ENCODE measurements around the gene ETFBKMT. TPM values are rescaled to one million over a fixed set of nuclear protein-coding genes. Genes with fewer than 3 reads are reported as not detected.

The ETFBKMT gene
- total RNA-seq, 2 donors from 2014 or later, result 2.0 to 2.4 TPM

DNA sequence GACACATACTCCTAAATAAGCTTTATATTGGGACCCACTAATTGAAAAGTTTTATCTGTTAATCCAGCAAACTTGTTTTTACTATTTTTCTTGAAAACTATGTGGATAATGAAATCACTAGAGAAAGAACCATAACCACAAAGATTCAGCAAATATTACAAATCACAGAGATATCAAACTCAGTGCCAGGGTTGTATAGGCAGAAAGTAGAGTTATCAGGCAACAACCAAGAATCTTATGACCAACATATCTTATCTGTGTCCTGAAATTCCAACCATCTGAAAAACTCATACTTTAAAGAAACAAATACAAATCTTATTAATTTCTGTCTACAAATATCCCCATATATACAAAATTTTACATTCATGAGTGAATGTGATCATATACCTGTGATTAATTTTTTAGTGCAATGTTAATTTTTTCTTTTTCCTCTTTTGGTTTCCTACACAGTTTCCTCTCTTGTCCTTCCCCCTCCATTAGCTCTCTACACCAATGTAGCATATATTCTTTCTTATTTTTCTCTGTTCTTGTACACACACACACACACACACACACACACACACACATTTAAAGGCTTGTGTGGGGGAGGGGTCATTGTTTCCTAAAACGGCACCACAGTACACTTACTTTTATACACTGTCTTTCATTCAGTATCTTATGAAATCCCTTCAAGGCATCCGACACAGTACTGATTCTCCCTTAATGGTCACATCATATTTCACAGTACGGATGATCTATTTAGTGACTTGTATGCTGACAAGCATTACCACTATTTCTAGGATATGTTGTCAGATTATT, 50.7 kb downstream of the ETFBKMT start:
- peaks cover 31% of the 10 kb centered on the region for H3K36me3 Mint-ChIP-seq (ENCODE audit: low read depth)

DNA sequence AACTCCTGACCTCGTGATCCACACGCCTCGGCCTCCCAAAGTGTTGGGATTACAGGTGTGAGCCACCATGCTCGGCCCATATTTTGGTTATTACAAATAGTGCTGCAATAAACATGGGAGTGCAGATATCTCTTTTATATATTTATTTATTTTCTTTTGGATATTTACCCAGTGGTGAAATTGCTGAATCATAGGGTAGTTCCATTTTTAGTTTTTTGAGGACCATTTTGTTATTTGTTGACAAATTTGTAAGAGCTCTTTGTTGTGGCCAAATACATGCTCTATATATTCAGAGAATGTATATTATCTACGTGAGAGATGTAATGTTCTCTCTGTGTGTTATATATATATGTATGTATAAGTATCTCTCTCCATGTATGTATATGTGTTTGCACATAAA, 53.4 kb downstream of the ETFBKMT start:
- TF ChIP-seq, protein P1, sequence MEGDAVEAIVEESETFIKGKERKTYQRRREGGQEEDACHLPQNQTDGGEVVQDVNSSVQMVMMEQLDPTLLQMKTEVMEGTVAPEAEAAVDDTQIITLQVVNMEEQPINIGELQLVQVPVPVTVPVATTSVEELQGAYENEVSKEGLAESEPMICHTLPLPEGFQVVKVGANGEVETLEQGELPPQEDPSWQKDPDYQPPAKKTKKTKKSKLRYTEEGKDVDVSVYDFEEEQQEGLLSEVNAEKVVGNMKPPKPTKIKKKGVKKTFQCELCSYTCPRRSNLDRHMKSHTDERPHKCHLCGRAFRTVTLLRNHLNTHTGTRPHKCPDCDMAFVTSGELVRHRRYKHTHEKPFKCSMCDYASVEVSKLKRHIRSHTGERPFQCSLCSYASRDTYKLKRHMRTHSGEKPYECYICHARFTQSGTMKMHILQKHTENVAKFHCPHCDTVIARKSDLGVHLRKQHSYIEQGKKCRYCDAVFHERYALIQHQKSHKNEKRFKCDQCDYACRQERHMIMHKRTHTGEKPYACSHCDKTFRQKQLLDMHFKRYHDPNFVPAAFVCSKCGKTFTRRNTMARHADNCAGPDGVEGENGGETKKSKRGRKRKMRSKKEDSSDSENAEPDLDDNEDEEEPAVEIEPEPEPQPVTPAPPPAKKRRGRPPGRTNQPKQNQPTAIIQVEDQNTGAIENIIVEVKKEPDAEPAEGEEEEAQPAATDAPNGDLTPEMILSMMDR (conservative IDR thresholded peaks at IDR 0.05), result no peak
- Histone ChIP-seq H3K9me3 (ENCODE audit: control insufficient read depth, low read length) (peaks cover 45% of the 10 kb centered on the region), H3K27me3 (ENCODE audit: control insufficient read depth, insufficient read depth, low read length, poor library complexity, severe bottlenecking) (no peaks in the 10 kb centered on the region), H3K27ac (ENCODE audit: low read depth, low read length) (no peak overlapping the region), H3K36me3 (ENCODE audit: control insufficient read depth, insufficient read depth, low read length) (no peaks in the 10 kb centered on the region), H3K4me1 (ENCODE audit: control insufficient read depth, insufficient read depth, low read length) (no peaks in the 10 kb centered on the region), H3K4me3 (ENCODE audit: low read length) (no peak overlapping the region), H3K9ac (ENCODE audit: extremely low read depth, low read length, poor library complexity, severe bottlenecking) (no peak overlapping the region)
- Mint-ChIP-seq H3K4me1 (peaks cover 14% of the 10 kb centered on the region), H3K36me3 (ENCODE audit: low read depth) (peaks cover 32% of the 10 kb centered on the region), H3K4me3 (no peak overlapping the region), H3K27ac (no peak overlapping the region), H3K27me3 (ENCODE audit: insufficient read depth) (no peaks in the 10 kb centered on the region), H3K9me3 (peaks cover 52% of the 10 kb centered on the region)
- no peak for DNase-seq
- 63 to 96% methylated on average over 2 to 4 of the region's 5 CpGs for WGBS, 2 experiments (ENCODE audit: insufficient coverage in 1 of 2, insufficient read length in 1 of 2)

More for the DNA sequence above, 50.7 kb downstream of the ETFBKMT start:
- H3K27me3 ChIP-seq (ENCODE audit: control insufficient read depth, insufficient read depth, low read length, poor library complexity, severe bottlenecking), result no peaks in the 10 kb centered on the region
- H3K9me3 ChIP-seq (ENCODE audit: control insufficient read depth, low read length), result peaks cover 36% of the 10 kb centered on the region
- TF ChIP-seq, protein P1 (conservative IDR thresholded peaks at IDR 0.05), result no peak
- Mint-ChIP-seq H3K4me1 (peaks cover 10% of the 10 kb centered on the region), H3K4me3 (no peak overlapping the region), H3K9me3 (peaks cover 57% of the 10 kb centered on the region), H3K27me3 (ENCODE audit: insufficient read depth) (no peaks in the 10 kb centered on the region), H3K27ac (no peak overlapping the region)
- no peaks in the 10 kb centered on the region for H3K36me3 ChIP-seq (ENCODE audit: control insufficient read depth, insufficient read depth, low read length)
- no peaks in the 10 kb centered on the region for H3K4me1 ChIP-seq (ENCODE audit: control insufficient read depth, insufficient read depth, low read length)
- no peak for DNase-seq
- H3K4me3 ChIP-seq (ENCODE audit: low read length), result no peak overlapping the region
- no peak overlapping the region for H3K27ac ChIP-seq (ENCODE audit: low read depth, low read length)
- H3K9ac ChIP-seq (ENCODE audit: extremely low read depth, low read length, poor library complexity, severe bottlenecking), result no peak overlapping the region
- 92 to 95% methylated on average over 2 to 3 of the region's 3 CpGs for WGBS, 2 experiments (ENCODE audit: insufficient coverage in 1 of 2, insufficient read length in 1 of 2)

DNA sequence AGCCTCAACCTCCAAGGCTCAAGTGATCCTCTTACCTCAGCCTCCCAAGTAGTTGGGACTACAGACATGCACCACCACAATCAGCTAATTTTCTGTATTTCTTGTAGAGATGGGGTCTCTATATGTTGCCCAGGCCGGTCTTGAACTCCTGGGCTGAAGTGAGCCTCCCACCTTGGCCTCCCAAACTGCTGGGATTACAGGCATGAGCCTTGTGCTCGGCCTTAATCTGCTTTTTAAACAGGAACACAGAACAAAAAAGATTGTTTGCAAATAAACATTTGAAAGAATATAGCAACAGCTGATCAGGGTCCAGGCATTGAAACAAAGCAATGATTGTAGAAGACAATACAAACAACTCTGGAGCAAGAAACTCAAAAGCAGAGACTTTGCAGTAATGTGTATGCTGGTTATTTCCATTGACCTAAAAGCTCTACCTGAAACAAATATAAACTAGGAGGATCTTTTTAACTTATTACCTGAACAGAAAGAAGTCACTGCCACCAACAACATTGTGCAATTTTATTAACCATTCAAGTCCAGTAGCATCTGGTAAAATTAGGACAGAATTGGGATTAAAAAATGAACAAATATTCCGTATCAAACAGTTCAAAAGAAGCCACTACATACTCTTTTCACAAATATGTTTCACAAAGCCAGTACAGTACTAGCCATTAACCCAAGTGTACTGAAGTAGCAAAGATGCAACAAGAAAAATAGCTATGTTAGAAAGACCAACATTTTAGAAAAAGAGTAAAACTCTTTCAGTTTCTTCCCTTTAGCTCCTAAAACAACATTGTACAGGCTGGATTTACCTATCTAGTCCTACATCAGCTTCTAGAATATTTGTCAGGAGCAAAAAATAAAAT, 55.2 kb downstream of the ETFBKMT start:
- H3K4me1 Mint-ChIP-seq, result peaks cover 18% of the 10 kb centered on the region
- no peak overlapping the region for H3K4me3 ChIP-seq (ENCODE audit: low read length)
- 94 to 100% methylated on average over 1 to 3 of the region's 3 CpGs for WGBS, 2 experiments (ENCODE audit: insufficient coverage in 1 of 2, insufficient read length in 1 of 2)
- H3K4me1 ChIP-seq (ENCODE audit: control insufficient read depth, insufficient read depth, low read length), result peaks cover 2% of the 10 kb centered on the region
- peaks cover 33% of the 10 kb centered on the region for H3K9me3 ChIP-seq (ENCODE audit: control insufficient read depth, low read length)
- TF ChIP-seq, protein P1 (conservative IDR thresholded peaks at IDR 0.05), result no peak
- no peaks in the 10 kb centered on the region for H3K36me3 ChIP-seq (ENCODE audit: control insufficient read depth, insufficient read depth, low read length)
- H3K27ac Mint-ChIP-seq, result peak overlapping the region; percentile 93
- H3K27me3 Mint-ChIP-seq (ENCODE audit: insufficient read depth), result no peaks in the 10 kb centered on the region
- H3K27ac ChIP-seq (ENCODE audit: low read depth, low read length), result no peak overlapping the region
- no peak overlapping the region for H3K4me3 Mint-ChIP-seq
- no peak for DNase-seq
- H3K36me3 Mint-ChIP-seq (ENCODE audit: low read depth), result peaks cover 33% of the 10 kb centered on the region
- no peaks in the 10 kb centered on the region for H3K27me3 ChIP-seq (ENCODE audit: control insufficient read depth, insufficient read depth, low read length, poor library complexity, severe bottlenecking)
- H3K9ac ChIP-seq (ENCODE audit: extremely low read depth, low read length, poor library complexity, severe bottlenecking), result no peak overlapping the region
- H3K9me3 Mint-ChIP-seq, result peaks cover 51% of the 10 kb centered on the region

Measured in endodermal cell (in vitro differentiated cells).